Right atrium auricular region (tissue), 2 donors: ENCODE measurements around the gene MAPT. TPM values are rescaled to one million over a fixed set of nuclear protein-coding genes. Genes with fewer than 3 reads are reported as not detected.
A peak's percentile ranks its signal among the peaks of the same experiment; 100 is the strongest.

Source experiments
- DNase-seq: peaks from one replicate; pipeline ENCODE4 v3.0.0-alpha.2; 2019; ENCODE audit warnings: low spot score
- H3K27ac ChIP-seq, 2 donors: fragments of 200-600 bp; sonication (generic); 1 replicate in 1 of 2; 2 replicates in 1 of 2; pipeline ENCODE4 v1.5.1; 2016 to 2019
- H3K27me3 ChIP-seq, 2 donors: fragments of 200-600 bp; sonication (generic); one replicate each; pipeline versions ENCODE4 v1.5.1 to v1.6.0; 2017 to 2019
- H3K36me3 ChIP-seq: fragments of 200-600 bp; sonication (generic); one replicate; pipeline ENCODE4 v1.5.1; 2016
- H3K4me1 ChIP-seq, 2 donors: fragments of 200-600 bp; sonication (generic); one replicate each; pipeline versions ENCODE4 v1.5.1 to v1.6.0; 2017 to 2019
- H3K4me3 ChIP-seq, 2 donors: fragments of 200-600 bp; sonication (generic); 1 replicate in 1 of 2; 2 replicates in 1 of 2; pipeline ENCODE4 v1.5.1; 2017 to 2019; ENCODE audit warnings: mild to moderate bottlenecking in 1 of 2, moderate library complexity in 1 of 2
- H3K9me3 ChIP-seq, 2 donors: fragments of 200-600 bp; sonication (generic); one replicate each; pipeline ENCODE4 v1.5.1; 2019
- total RNA-seq, 2 donors: library from RNA; depleted of rRNA; stranded (reverse); fragments of >200 nt; gene quantifications; one replicate each; pipeline ENCODE4 v1.1.0, GENCODE V29; 2016
- TF ChIP-seq, protein P1 (sequence below), 2 donors: fragments of 200-600 bp; sonication (generic); IDR thresholded peaks; one replicate each; pipeline ENCODE4 v1.5.1; 2019; ENCODE audit warnings: antibody characterized with exemption in 2 of 2

The MAPT gene
- total RNA-seq, 2 donors from 2014 or later = 7.8 to 23.0 TPM

DNA sequence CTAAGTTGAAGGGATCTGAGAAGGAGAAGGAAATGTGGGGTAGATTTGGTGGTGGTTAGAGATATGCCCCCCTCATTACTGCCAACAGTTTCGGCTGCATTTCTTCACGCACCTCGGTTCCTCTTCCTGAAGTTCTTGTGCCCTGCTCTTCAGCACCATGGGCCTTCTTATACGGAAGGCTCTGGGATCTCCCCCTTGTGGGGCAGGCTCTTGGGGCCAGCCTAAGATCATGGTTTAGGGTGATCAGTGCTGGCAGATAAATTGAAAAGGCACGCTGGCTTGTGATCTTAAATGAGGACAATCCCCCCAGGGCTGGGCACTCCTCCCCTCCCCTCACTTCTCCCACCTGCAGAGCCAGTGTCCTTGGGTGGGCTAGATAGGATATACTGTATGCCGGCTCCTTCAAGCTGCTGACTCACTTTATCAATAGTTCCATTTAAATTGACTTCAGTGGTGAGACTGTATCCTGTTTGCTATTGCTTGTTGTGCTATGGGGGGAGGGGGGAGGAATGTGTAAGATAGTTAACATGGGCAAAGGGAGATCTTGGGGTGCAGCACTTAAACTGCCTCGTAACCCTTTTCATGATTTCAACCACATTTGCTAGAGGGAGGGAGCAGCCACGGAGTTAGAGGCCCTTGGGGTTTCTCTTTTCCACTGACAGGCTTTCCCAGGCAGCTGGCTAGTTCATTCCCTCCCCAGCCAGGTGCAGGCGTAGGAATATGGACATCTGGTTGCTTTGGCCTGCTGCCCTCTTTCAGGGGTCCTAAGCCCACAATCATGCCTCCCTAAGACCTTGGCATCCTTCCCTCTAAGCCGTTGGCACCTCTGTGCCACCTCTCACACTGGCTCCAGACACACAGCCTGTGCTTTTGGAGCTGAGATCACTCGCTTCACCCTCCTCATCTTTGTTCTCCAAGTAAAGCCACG is 133.0 kb downstream of the MAPT start:
- no peak for DNase-seq
- Histone ChIP-seq H3K4me1 (peaks cover 0 to 18% of the 10 kb centered on the region in 2 donors), H3K27me3 (no peaks in the 10 kb centered on the region), H3K27ac (peak overlapping the region; percentile 51 to 71), H3K36me3 (peaks cover 25% of the 10 kb centered on the region), H3K9me3 (no peaks in the 10 kb centered on the region), H3K4me3 (no peak overlapping the region)
- TF ChIP-seq, protein P1, sequence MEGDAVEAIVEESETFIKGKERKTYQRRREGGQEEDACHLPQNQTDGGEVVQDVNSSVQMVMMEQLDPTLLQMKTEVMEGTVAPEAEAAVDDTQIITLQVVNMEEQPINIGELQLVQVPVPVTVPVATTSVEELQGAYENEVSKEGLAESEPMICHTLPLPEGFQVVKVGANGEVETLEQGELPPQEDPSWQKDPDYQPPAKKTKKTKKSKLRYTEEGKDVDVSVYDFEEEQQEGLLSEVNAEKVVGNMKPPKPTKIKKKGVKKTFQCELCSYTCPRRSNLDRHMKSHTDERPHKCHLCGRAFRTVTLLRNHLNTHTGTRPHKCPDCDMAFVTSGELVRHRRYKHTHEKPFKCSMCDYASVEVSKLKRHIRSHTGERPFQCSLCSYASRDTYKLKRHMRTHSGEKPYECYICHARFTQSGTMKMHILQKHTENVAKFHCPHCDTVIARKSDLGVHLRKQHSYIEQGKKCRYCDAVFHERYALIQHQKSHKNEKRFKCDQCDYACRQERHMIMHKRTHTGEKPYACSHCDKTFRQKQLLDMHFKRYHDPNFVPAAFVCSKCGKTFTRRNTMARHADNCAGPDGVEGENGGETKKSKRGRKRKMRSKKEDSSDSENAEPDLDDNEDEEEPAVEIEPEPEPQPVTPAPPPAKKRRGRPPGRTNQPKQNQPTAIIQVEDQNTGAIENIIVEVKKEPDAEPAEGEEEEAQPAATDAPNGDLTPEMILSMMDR (IDR thresholded peaks at IDR 0.05) = no peak

DNA sequence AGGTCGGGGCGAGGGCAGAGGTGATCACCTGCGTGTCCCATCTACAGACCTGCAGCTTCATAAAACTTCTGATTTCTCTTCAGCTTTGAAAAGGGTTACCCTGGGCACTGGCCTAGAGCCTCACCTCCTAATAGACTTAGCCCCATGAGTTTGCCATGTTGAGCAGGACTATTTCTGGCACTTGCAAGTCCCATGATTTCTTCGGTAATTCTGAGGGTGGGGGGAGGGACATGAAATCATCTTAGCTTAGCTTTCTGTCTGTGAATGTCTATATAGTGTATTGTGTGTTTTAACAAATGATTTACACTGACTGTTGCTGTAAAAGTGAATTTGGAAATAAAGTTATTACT is 133.6 kb downstream of the MAPT start:
- no peaks in the 10 kb centered on the region for H3K27me3 ChIP-seq
- H3K4me1 ChIP-seq = peaks cover 0 to 18% of the 10 kb centered on the region in 2 donors
- no peak overlapping the region for H3K4me3 ChIP-seq
- DNase-seq = no peak
- TF ChIP-seq, protein P1 (IDR thresholded peaks at IDR 0.05) = no peak
- peaks cover 31% of the 10 kb centered on the region for H3K36me3 ChIP-seq
- H3K9me3 ChIP-seq = no peaks in the 10 kb centered on the region
- peak overlapping the region; percentile 51 to 71 for H3K27ac ChIP-seq

DNA sequence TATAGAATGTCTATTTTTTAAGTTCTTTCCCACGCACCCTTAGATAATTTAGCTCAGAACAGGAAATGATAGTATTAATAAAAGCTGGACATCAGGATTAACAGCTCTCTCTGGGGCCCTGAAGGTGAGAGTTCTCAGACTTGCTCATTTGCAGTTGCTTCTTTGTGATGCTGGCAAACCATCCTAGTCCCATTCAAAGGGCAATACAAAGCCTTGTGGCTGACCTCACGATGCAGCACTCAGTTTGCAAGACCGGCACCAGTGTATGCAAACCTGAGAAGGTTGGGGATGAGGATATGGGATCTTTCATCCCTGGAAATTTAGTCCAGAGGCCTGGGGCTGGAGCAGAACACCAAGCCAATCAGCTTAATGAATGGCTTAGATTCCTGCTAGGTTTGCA is 134.0 kb downstream of the MAPT start:
- Histone ChIP-seq H3K9me3 (no peaks in the 10 kb centered on the region), H3K27ac (peak overlapping the region in 1 of 2 donors; percentile 51), H3K4me1 (peaks cover 0 to 18% of the 10 kb centered on the region in 2 donors), H3K4me3 (no peak overlapping the region), H3K27me3 (no peaks in the 10 kb centered on the region), H3K36me3 (peaks cover 35% of the 10 kb centered on the region)
- TF ChIP-seq, protein P1 (IDR thresholded peaks at IDR 0.05) = no peak
- no peak for DNase-seq

DNA sequence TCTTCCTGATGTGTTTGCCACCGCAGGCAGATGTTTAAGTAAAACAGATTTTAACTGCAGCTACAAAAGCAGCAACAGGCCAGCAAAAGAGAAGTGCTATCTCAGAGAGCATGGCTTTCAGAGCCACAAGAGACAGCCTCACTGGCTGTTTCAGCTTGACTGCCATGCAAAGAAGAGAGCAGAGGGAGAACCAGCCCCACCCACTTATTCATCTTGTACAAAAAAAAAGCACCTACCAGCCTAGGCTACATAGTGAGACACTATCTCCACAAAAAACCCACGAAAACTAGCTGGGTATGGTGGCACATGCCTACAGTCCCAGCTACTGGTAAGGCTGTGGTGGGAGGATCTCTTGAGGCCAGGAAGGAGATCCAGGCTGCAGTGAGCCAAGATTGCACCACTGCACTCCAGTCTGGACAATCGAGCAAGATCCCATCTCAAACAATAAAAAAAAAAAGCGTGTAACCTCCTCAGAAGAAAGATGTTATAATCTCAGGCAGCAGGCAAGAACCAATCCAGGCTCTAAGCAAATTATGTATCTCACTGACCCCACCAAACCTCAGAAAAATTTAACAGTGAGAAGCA is 134.7 kb downstream of the MAPT start:
- peaks cover 0 to 18% of the 10 kb centered on the region in 2 donors for H3K4me1 ChIP-seq
- no peak for DNase-seq
- no peaks in the 10 kb centered on the region for H3K27me3 ChIP-seq
- H3K9me3 ChIP-seq = no peaks in the 10 kb centered on the region
- TF ChIP-seq, protein P1 (IDR thresholded peaks at IDR 0.05) = no peak
- peaks cover 42% of the 10 kb centered on the region for H3K36me3 ChIP-seq
- H3K27ac ChIP-seq = no peak overlapping the region
- H3K4me3 ChIP-seq = no peak overlapping the region

DNA sequence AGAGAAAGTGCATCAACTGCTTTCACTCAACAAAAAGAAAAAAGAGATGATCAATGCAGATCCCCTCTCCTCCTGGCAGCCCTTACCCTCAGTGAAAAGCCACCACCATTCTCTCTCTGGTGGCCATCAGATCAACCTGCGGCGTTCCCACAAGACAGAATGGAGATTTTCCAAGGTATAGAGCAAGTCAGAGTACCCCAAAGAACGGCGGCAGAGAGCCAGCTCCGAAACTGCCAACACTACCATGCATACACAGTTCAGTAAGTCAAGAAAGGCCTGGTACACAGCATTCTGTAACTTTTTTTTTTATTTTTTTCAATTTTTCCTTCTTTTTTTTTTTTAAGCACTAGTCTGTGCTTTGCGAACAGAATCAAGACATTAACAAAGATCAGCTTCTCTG is 135.3 kb downstream of the MAPT start:
- TF ChIP-seq, protein P1 (IDR thresholded peaks at IDR 0.05) = no peak
- Histone ChIP-seq H3K9me3 (no peaks in the 10 kb centered on the region), H3K4me3 (no peak overlapping the region), H3K27me3 (no peaks in the 10 kb centered on the region), H3K27ac (no peak overlapping the region), H3K4me1 (peaks cover 0 to 18% of the 10 kb centered on the region in 2 donors), H3K36me3 (peaks cover 48% of the 10 kb centered on the region)
- no peak for DNase-seq
